Neural progenitor cell (in vitro differentiated cells): ENCODE data around the gene HOXB7. TPM values are rescaled to one million over a fixed set of nuclear protein-coding genes. Genes with fewer than 3 reads are reported as not detected.

Experiments
- DNase-seq: peaks from one replicate; pipeline ENCODE4 v3.0.0-alpha.2; 2016; ENCODE audit warnings: low spot score
- H2AFZ ChIP-seq: fragments of 200-600 bp; sonication (generic); replicated peaks from 2 replicates; pipeline ENCODE4 v1.6.1; 2016; ENCODE audit warnings: antibody characterized with exemption
- H3F3A ChIP-seq: fragments of 200-600 bp; sonication (generic); 2 replicates; pipeline ENCODE4 v1.6.1; 2016; ENCODE audit warnings: antibody characterized with exemption, low read depth
- H3K27ac ChIP-seq: fragments of 200-600 bp; sonication (generic); 2 replicates; pipeline ENCODE4 v1.5.1; 2016; ENCODE audit warnings: mild to moderate bottlenecking
- H3K27me3 ChIP-seq: fragments of 200-600 bp; sonication (generic); 2 replicates; pipeline ENCODE4 v1.6.1; 2016; ENCODE audit warnings: mild to moderate bottlenecking, moderate library complexity
- H3K36me3 ChIP-seq: fragments of 200-600 bp; sonication (generic); 2 replicates; pipeline ENCODE4 v1.5.1; 2016
- H3K4me1 ChIP-seq: fragments of 200-600 bp; sonication (generic); 2 replicates; pipeline ENCODE4 v1.6.1; 2016; ENCODE audit warnings: mixed run types
- H3K4me2 ChIP-seq: fragments of 200-600 bp; sonication (generic); 2 replicates; pipeline ENCODE4 v1.6.1; 2016
- H3K4me3 ChIP-seq: fragments of 200-600 bp; sonication (generic); 2 replicates; pipeline ENCODE4 v1.5.1; 2016
- H3K79me2 ChIP-seq: fragments of 200-600 bp; sonication (generic); 2 replicates; pipeline ENCODE4 v1.6.1; 2016; ENCODE audit warnings: low read depth
- H3K9ac ChIP-seq: fragments of 200-600 bp; sonication (generic); 2 replicates; pipeline ENCODE4 v1.6.1; 2016
- H3K9me3 ChIP-seq: fragments of 200-600 bp; sonication (generic); 2 replicates; pipeline ENCODE4 v1.5.1; 2016; ENCODE audit warnings: low read depth
- H4K20me1 ChIP-seq: fragments of 200-600 bp; sonication (generic); 2 replicates; pipeline ENCODE4 v1.6.1; 2016; ENCODE audit warnings: low read depth
- H3K27ac Mint-ChIP-seq: 3 replicates; pipeline ENCODE4 v1.8.0; 2021; ENCODE audit warnings: mixed read lengths
- H3K27me3 Mint-ChIP-seq: 2 replicates; pipeline ENCODE4 v1.8.0; 2022; ENCODE audit warnings: low read depth, mild to moderate bottlenecking, inconsistent platforms, moderate library complexity, mixed read lengths; ENCODE audit not compliant: insufficient read depth
- H3K36me3 Mint-ChIP-seq: 3 replicates; pipeline ENCODE4 v1.8.0; 2021; ENCODE audit warnings: mixed read lengths
- H3K4me1 Mint-ChIP-seq: 3 replicates; pipeline ENCODE4 v1.8.0; 2021; ENCODE audit warnings: mixed read lengths
- H3K4me3 Mint-ChIP-seq: 3 replicates; pipeline ENCODE4 v1.8.0; 2021; ENCODE audit warnings: mild to moderate bottlenecking, moderate library complexity, mixed read lengths
- H3K9me3 Mint-ChIP-seq: 3 replicates; pipeline ENCODE4 v1.8.0; 2020; ENCODE audit warnings: mixed read lengths
- CTCF ChIP-seq: fragments of 200-600 bp; sonication (generic); IDR thresholded peaks from 2 replicates; pipeline ENCODE4 v1.5.1; 2017; ENCODE audit warnings: antibody characterized with exemption, mild to moderate bottlenecking
- EZH2 ChIP-seq: fragments of 200-600 bp; sonication (generic); IDR thresholded peaks from 2 replicates; pipeline ENCODE4 v1.6.1; 2017; ENCODE audit warnings: antibody characterized with exemption, mild to moderate bottlenecking, moderate library complexity
- EZH2phosphoT487 ChIP-seq: fragments of 200-600 bp; sonication (generic); IDR thresholded peaks from 2 replicates; pipeline ENCODE4 v1.6.1; 2017; ENCODE audit warnings: antibody characterized with exemption
- total RNA-seq: library from RNA; depleted of rRNA; stranded (reverse); fragments of >200 nt; gene quantifications from 2 replicates; pipeline ENCODE4 v1.2.3, GENCODE V29; 2015; ENCODE audit warnings: low replicate concordance

The HOXB7 gene
- total RNA-seq, 1 donor from 2014 or later: not detected

- TF ChIP-seq EZH2phosphoT487 (peak; percentile 77), EZH2 (peak; percentile 74), CTCF (no peak)
- H3K27me3 ChIP-seq: peaks cover 100% of the 10 kb centered on the region
- no peak within 1 kb of the TSS for H3K27ac ChIP-seq
- H3K4me3 Mint-ChIP-seq: peak within 1 kb of the TSS; percentile 67
- no peaks in the 10 kb centered on the region for H3K4me1 Mint-ChIP-seq
- peak within 1 kb of the TSS; percentile 58 for H3K4me2 ChIP-seq
- H2AFZ ChIP-seq: no peak within 1 kb of the TSS
- H3K9ac ChIP-seq: no peak within 1 kb of the TSS
- peaks cover 4% of the 10 kb centered on the region for H3F3A ChIP-seq
- peak; percentile 74 for DNase-seq
- no peaks in the 10 kb centered on the region for H3K36me3 Mint-ChIP-seq
- no peak within 1 kb of the TSS for H3K27ac Mint-ChIP-seq
- H3K9me3 Mint-ChIP-seq: peaks cover 13% of the 10 kb centered on the region
- H3K79me2 ChIP-seq: no peaks in the 10 kb centered on the region
- H3K36me3 ChIP-seq: no peaks in the 10 kb centered on the region
- peaks cover 93% of the 10 kb centered on the region for H3K27me3 Mint-ChIP-seq
- H3K4me1 ChIP-seq: no peaks in the 10 kb centered on the region
- no peaks in the 10 kb centered on the region for H3K9me3 ChIP-seq
- peaks cover 94% of the 10 kb centered on the region for H4K20me1 ChIP-seq
- no peak within 1 kb of the TSS for H3K4me3 ChIP-seq
Observed at GRCh38 chr17:48577946-48578615, 32.7 kb downstream of the HOXB7 start, which contains the start of gene HOXB4. TSS of gene HOXB4 (minus strand) at chr17:48578350. CDS start at chr17:48578319, 31 bp downstream.

GRCh38 chr17:48577330-48577945 lies 33.4 kb downstream of the HOXB7 start:
- Mint-ChIP-seq H3K27me3 (peaks cover 93% of the 10 kb centered on the region), H3K27ac (no peak overlapping the region), H3K4me3 (peak overlapping the region; percentile 35), H3K9me3 (peaks cover 10% of the 10 kb centered on the region), H3K36me3 (no peaks in the 10 kb centered on the region), H3K4me1 (no peaks in the 10 kb centered on the region)
- no peak for DNase-seq
- Histone ChIP-seq H3K9ac (no peak overlapping the region), H3K27ac (no peak overlapping the region), H3K36me3 (no peaks in the 10 kb centered on the region), H3K4me3 (no peak overlapping the region), H3K4me2 (no peak overlapping the region), H3K79me2 (no peaks in the 10 kb centered on the region), H3F3A (peaks cover 4% of the 10 kb centered on the region), H3K27me3 (peaks cover 100% of the 10 kb centered on the region), H3K4me1 (no peaks in the 10 kb centered on the region), H4K20me1 (peaks cover 94% of the 10 kb centered on the region), H3K9me3 (no peaks in the 10 kb centered on the region), H2AFZ (no peak overlapping the region)
- TF ChIP-seq EZH2phosphoT487 (peak; percentile 68), CTCF (no peak), EZH2 (peak; percentile 93)

- Histone ChIP-seq H4K20me1 (peaks cover 94% of the 10 kb centered on the region), H3K36me3 (no peaks in the 10 kb centered on the region), H3K27me3 (peaks cover 100% of the 10 kb centered on the region), H3K4me2 (no peak overlapping the region), H3F3A (peaks cover 4% of the 10 kb centered on the region), H3K27ac (no peak overlapping the region), H3K9ac (no peak overlapping the region), H3K4me3 (no peak overlapping the region), H2AFZ (no peak overlapping the region), H3K79me2 (no peaks in the 10 kb centered on the region), H3K4me1 (no peaks in the 10 kb centered on the region), H3K9me3 (no peaks in the 10 kb centered on the region)
- H3K9me3 Mint-ChIP-seq: peaks cover 11% of the 10 kb centered on the region
- TF ChIP-seq EZH2phosphoT487 (peak; percentile 86), CTCF (no peak), EZH2 (peak; percentile 91)
- H3K36me3 Mint-ChIP-seq: no peaks in the 10 kb centered on the region
- H3K4me1 Mint-ChIP-seq: no peaks in the 10 kb centered on the region
- peak; percentile 46 for DNase-seq
- no peak overlapping the region for H3K27ac Mint-ChIP-seq
- no peak overlapping the region for H3K4me3 Mint-ChIP-seq
- peaks cover 91% of the 10 kb centered on the region for H3K27me3 Mint-ChIP-seq
Observed at GRCh38 chr17:48576479-48577309, 34.1 kb downstream of the HOXB7 start.
